Progenitor cell of endocrine pancreas (in vitro differentiated cells): ENCODE results near the gene M6PR. TPM values are rescaled to one million over a fixed set of nuclear protein-coding genes. Genes with fewer than 3 reads are reported as not detected.

Source experiments
- DNase-seq: peaks from one replicate; pipeline ENCODE4 v3.0.0; 2021; ENCODE audit warnings: low spot score; ENCODE audit not compliant: unreplicated experiment
- H3K27ac Mint-ChIP-seq: 2 replicates; pipeline ENCODE4 v1.8.0; 2021; ENCODE audit warnings: mild to moderate bottlenecking, moderate library complexity, mixed read lengths
- H3K27me3 Mint-ChIP-seq: 2 replicates; pipeline ENCODE4 v1.8.0; 2021; ENCODE audit warnings: mixed read lengths
- H3K36me3 Mint-ChIP-seq: 2 replicates; pipeline ENCODE4 v1.8.0; 2022; ENCODE audit warnings: mixed read lengths; ENCODE audit not compliant: insufficient read depth
- H3K4me1 Mint-ChIP-seq: 2 replicates; pipeline ENCODE4 v1.8.0; 2021; ENCODE audit warnings: low read depth, mixed read lengths
- H3K4me3 Mint-ChIP-seq: 2 replicates; pipeline ENCODE4 v1.8.0; 2021; ENCODE audit warnings: low read depth, mild to moderate bottlenecking, moderate library complexity, mixed read lengths
- H3K9me3 Mint-ChIP-seq: 2 replicates; pipeline ENCODE4 v1.8.0; 2021; ENCODE audit warnings: low read depth, mixed read lengths
- total RNA-seq: library from RNA; stranded (reverse); gene quantifications from 2 replicates; pipeline ENCODE4 v1.2.1, GENCODE V29; 2021
- TF ChIP-seq, protein P1 (sequence below): fragments of 200-600 bp; sonication (generic); IDR thresholded peaks from one replicate; pipeline ENCODE4 v1.5.0; 2021; ENCODE audit warnings: antibody characterized with exemption, mild to moderate bottlenecking; ENCODE audit not compliant: unreplicated experiment

The M6PR gene
- total RNA-seq, 1 donor from 2014 or later, result 189 TPM

DNA sequence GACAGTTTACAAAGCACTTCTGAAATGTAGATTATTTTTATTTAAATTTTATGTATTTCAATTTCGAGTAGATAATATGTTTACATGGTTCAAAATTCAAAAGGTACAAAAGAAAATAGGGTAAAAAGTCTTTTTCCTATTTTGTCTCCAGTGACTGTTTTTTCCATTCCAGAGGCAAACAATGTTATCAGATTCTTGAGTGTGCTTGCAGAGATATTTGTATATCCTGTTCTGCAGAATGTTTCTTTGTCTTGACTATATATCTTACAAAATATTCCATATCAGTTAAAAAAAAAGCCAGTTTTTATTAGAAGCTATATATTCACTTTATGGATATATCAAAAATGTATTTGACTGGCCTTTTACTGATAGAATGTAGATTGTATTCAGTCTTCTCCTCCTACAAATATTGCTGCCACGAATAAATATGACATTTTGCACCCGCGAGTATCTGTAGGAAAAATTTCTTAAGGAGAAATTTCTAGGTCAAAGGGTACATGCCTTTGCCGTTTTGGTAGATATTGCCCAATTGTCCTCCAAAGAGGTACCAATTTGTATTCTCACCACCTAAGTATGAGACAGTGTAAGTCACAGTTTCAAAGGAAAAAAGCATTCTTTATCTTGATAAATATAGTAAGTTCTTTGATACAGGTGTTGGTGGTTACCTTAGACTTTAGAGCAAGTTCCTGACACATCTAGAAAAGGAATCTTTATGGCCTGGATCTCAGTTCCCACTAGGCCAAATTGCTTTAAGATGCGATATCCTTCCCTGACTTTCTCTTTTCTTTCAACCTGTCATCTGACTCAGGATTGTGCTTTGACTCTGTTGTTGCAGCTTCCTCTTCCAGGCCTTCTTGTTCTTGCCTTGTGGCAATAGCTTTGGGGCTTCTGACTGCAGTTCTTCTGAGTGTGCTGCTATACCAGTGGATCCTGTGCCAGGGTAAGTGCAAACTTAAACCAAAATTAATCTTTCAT lies 42.2 kb upstream of the M6PR start:
- H3K4me3 Mint-ChIP-seq, result no peak overlapping the region
- H3K27ac Mint-ChIP-seq, result no peak overlapping the region
- no peaks in the 10 kb centered on the region for H3K9me3 Mint-ChIP-seq
- no peaks in the 10 kb centered on the region for H3K36me3 Mint-ChIP-seq
- H3K4me1 Mint-ChIP-seq, result no peaks in the 10 kb centered on the region
- TF ChIP-seq, protein P1, sequence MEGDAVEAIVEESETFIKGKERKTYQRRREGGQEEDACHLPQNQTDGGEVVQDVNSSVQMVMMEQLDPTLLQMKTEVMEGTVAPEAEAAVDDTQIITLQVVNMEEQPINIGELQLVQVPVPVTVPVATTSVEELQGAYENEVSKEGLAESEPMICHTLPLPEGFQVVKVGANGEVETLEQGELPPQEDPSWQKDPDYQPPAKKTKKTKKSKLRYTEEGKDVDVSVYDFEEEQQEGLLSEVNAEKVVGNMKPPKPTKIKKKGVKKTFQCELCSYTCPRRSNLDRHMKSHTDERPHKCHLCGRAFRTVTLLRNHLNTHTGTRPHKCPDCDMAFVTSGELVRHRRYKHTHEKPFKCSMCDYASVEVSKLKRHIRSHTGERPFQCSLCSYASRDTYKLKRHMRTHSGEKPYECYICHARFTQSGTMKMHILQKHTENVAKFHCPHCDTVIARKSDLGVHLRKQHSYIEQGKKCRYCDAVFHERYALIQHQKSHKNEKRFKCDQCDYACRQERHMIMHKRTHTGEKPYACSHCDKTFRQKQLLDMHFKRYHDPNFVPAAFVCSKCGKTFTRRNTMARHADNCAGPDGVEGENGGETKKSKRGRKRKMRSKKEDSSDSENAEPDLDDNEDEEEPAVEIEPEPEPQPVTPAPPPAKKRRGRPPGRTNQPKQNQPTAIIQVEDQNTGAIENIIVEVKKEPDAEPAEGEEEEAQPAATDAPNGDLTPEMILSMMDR, result no peak
- DNase-seq, result no peak
- H3K27me3 Mint-ChIP-seq, result no peaks in the 10 kb centered on the region

DNA sequence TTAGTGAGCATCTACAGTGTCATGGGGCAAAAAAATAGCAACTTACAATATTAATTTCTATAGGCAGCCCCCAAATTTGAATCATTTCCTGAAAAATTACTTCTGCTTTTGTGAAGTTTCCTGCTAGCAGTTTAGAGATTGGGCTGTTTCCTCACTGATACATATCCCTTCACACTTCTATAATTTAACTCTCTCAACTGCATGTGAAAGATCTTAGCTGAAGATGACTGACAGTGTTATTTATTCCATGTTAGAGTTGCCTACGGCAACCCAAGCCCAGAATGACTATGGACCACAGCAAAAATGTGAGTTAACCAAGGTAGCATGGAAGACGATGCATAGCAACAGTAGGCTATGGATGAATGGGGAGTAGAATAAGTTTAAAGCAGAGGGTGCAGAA lies 40.0 kb upstream of the M6PR start, which contains the start of gene KLRG1:
KLRG1 (plus strand) TSS at position 134 of the 400 bp plus-strand sequence; CDS start at position 224, 90 bp downstream.
- no peak within 1 kb of the TSS for H3K27ac Mint-ChIP-seq
- H3K27me3 Mint-ChIP-seq, result no peaks in the 10 kb centered on the region
- DNase-seq, result no peak
- H3K9me3 Mint-ChIP-seq, result no peaks in the 10 kb centered on the region
- H3K4me3 Mint-ChIP-seq, result no peak within 1 kb of the TSS
- H3K36me3 Mint-ChIP-seq, result no peaks in the 10 kb centered on the region
- no peaks in the 10 kb centered on the region for H3K4me1 Mint-ChIP-seq
- TF ChIP-seq, protein P1, result no peak

DNA sequence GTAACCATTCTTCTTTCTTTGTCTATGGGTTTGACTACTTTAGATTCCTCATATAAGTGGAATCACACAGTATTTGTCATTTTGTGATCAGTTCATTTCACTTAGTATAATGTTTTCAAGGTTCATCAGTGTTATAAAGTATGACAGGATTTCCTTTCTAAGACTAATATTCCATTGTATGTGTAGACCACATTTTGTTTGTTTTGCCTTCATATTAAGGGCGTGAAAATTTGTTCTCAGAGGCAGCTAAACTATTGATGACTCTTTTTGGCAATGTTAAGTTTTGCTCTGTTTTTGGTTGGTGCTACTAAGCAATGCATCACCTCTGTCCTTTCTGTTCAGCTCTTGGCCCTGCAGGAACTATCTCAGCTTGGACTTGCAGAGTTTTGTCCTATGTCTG lies 38.2 kb upstream of the M6PR start:
- Mint-ChIP-seq H3K27me3 (no peaks in the 10 kb centered on the region), H3K4me1 (no peaks in the 10 kb centered on the region), H3K36me3 (peaks cover 1% of the 10 kb centered on the region), H3K9me3 (no peaks in the 10 kb centered on the region), H3K4me3 (no peak overlapping the region), H3K27ac (no peak overlapping the region)
- TF ChIP-seq, protein P1, result no peak
- no peak for DNase-seq

DNA sequence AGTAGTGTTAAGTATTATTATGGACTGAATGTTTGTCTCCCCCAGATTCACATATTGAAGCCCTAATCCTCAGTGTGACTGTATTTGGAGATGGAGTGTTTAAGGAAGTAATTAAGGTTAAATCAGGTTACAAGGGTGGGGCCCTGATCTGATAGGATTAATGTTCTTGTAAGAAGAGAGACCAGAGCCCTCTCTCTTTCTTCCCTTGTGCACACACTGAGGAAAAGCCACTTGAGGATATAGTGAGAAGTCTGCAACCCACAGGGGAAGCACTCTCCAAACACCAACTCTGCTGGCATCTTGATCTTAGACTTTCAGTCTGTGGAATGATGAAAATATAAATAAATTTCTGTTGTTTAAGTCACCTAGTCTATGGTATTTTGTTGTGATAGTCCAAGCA lies 37.7 kb upstream of the M6PR start:
- TF ChIP-seq, protein P1, result no peak
- no peak for DNase-seq
- Mint-ChIP-seq H3K27ac (no peak overlapping the region), H3K36me3 (peaks cover 1% of the 10 kb centered on the region), H3K4me3 (no peak overlapping the region), H3K27me3 (no peaks in the 10 kb centered on the region), H3K4me1 (no peaks in the 10 kb centered on the region), H3K9me3 (no peaks in the 10 kb centered on the region)

DNA sequence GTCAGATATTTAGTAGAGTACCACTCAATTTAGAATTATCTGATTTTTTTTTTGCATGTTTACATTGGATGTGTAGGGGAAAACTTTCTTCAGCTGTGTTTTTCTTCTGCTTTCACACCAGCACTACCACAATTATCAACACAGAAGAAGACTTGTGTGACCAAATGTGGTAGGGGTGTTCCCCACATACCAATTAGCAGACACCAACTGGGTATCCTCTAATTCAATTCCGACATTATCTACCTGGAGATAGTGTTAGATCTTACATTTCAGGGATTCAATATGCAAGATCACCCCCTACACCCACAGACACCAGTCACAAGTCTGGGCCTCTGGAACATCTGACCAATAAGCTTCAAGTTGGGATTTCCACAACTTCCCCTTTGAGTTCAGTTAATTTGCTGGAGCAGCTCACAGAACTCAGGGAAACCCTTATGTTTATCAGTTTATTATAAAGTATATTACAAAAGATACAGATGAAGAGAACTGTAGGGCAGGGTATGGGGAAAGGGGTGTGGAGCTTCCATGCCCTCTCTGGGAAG lies 35.8 kb upstream of the M6PR start:
- H3K36me3 Mint-ChIP-seq, result peaks cover 1% of the 10 kb centered on the region
- no peaks in the 10 kb centered on the region for H3K27me3 Mint-ChIP-seq
- no peaks in the 10 kb centered on the region for H3K9me3 Mint-ChIP-seq
- TF ChIP-seq, protein P1, result no peak
- no peak overlapping the region for H3K27ac Mint-ChIP-seq
- H3K4me1 Mint-ChIP-seq, result no peaks in the 10 kb centered on the region
- no peak overlapping the region for H3K4me3 Mint-ChIP-seq
- no peak for DNase-seq
